Measurements from ENCODE around the gene DCLK2.

DCLK2 gene

GRCh38 chr4:150259861-150260567 lies 181.8 kb downstream of the DCLK2 start:
- no peaks in the 10 kb centered on the region for H3K27me3 ChIP-seq (ENCODE audit: control insufficient read depth, insufficient read depth, low read length)
- no peak overlapping the region for H3K9ac ChIP-seq (ENCODE audit: low read depth, low read length)
- H3K4me1 ChIP-seq (ENCODE audit: control insufficient read depth, insufficient read depth, low read length): peaks cover 5% of the 10 kb centered on the region
- H3K4me3 ChIP-seq (ENCODE audit: low read depth, low read length): no peak overlapping the region
- H3K9me3 ChIP-seq (ENCODE audit: control insufficient read depth, insufficient read depth, low read length): no peaks in the 10 kb centered on the region
- no peaks in the 10 kb centered on the region for H3K36me3 ChIP-seq (ENCODE audit: control insufficient read depth, insufficient read depth, low read length)

GRCh38 chr4:150261571-150261970 lies 183.3 kb downstream of the DCLK2 start:
- H3K4me1 ChIP-seq (ENCODE audit: control insufficient read depth, insufficient read depth, low read length): peaks cover 5% of the 10 kb centered on the region
- H3K4me3 ChIP-seq (ENCODE audit: low read depth, low read length): no peak overlapping the region
- H3K36me3 ChIP-seq (ENCODE audit: control insufficient read depth, insufficient read depth, low read length): no peaks in the 10 kb centered on the region

GRCh38 chr4:150262611-150263010 lies 184.4 kb downstream of the DCLK2 start:
- Histone ChIP-seq H3K9me3 (ENCODE audit: control insufficient read depth, insufficient read depth, low read length) (no peaks in the 10 kb centered on the region), H3K4me1 (ENCODE audit: control insufficient read depth, insufficient read depth, low read length) (peaks cover 2% of the 10 kb centered on the region), H3K36me3 (ENCODE audit: control insufficient read depth, insufficient read depth, low read length) (no peaks in the 10 kb centered on the region)

More at GRCh38 chr4:150261571-150261970, 183.3 kb downstream of the DCLK2 start:
- Histone ChIP-seq H3K9ac (ENCODE audit: low read depth, low read length) (no peak overlapping the region), H3K27me3 (ENCODE audit: control insufficient read depth, insufficient read depth, low read length) (no peaks in the 10 kb centered on the region), H3K9me3 (ENCODE audit: control insufficient read depth, insufficient read depth, low read length) (no peaks in the 10 kb centered on the region)

GRCh38 chr4:150264595-150265161 lies 186.4 kb downstream of the DCLK2 start:
- H3K9ac ChIP-seq (ENCODE audit: low read depth, low read length): no peak overlapping the region
- H3K4me3 ChIP-seq (ENCODE audit: low read depth, low read length): no peak overlapping the region
- no peaks in the 10 kb centered on the region for H3K27me3 ChIP-seq (ENCODE audit: control insufficient read depth, insufficient read depth, low read length)
- no peaks in the 10 kb centered on the region for H3K36me3 ChIP-seq (ENCODE audit: control insufficient read depth, insufficient read depth, low read length)
- H3K9me3 ChIP-seq (ENCODE audit: control insufficient read depth, insufficient read depth, low read length): no peaks in the 10 kb centered on the region
- peaks cover 2% of the 10 kb centered on the region for H3K4me1 ChIP-seq (ENCODE audit: control insufficient read depth, insufficient read depth, low read length)

More at GRCh38 chr4:150262611-150263010, 184.4 kb downstream of the DCLK2 start:
- no peaks in the 10 kb centered on the region for H3K27me3 ChIP-seq (ENCODE audit: control insufficient read depth, insufficient read depth, low read length)
- H3K4me3 ChIP-seq (ENCODE audit: low read depth, low read length): no peak overlapping the region
- no peak overlapping the region for H3K9ac ChIP-seq (ENCODE audit: low read depth, low read length)

- no peaks in the 10 kb centered on the region for H3K9me3 ChIP-seq (ENCODE audit: control insufficient read depth, insufficient read depth, low read length)
- no peak overlapping the region for H3K9ac ChIP-seq (ENCODE audit: low read depth, low read length)
- peaks cover 2% of the 10 kb centered on the region for H3K4me1 ChIP-seq (ENCODE audit: control insufficient read depth, insufficient read depth, low read length)
- H3K36me3 ChIP-seq (ENCODE audit: control insufficient read depth, insufficient read depth, low read length): no peaks in the 10 kb centered on the region
- H3K4me3 ChIP-seq (ENCODE audit: low read depth, low read length): no peak overlapping the region
- no peaks in the 10 kb centered on the region for H3K27me3 ChIP-seq (ENCODE audit: control insufficient read depth, insufficient read depth, low read length)
These were observed 187.6 kb downstream of the DCLK2 start for GRCh38 chr4:150265806-150266205.

GRCh38 chr4:150268444-150268843 lies 190.2 kb downstream of the DCLK2 start:
- no peaks in the 10 kb centered on the region for H3K27me3 ChIP-seq (ENCODE audit: control insufficient read depth, insufficient read depth, low read length)
- H3K36me3 ChIP-seq (ENCODE audit: control insufficient read depth, insufficient read depth, low read length): no peaks in the 10 kb centered on the region
- H3K9ac ChIP-seq (ENCODE audit: low read depth, low read length): no peak overlapping the region
- peaks cover 2% of the 10 kb centered on the region for H3K4me1 ChIP-seq (ENCODE audit: control insufficient read depth, insufficient read depth, low read length)
- H3K9me3 ChIP-seq (ENCODE audit: control insufficient read depth, insufficient read depth, low read length): no peaks in the 10 kb centered on the region
- H3K4me3 ChIP-seq (ENCODE audit: low read depth, low read length): no peak overlapping the region

- H3K9ac ChIP-seq (ENCODE audit: low read depth, low read length): no peak overlapping the region
- no peaks in the 10 kb centered on the region for H3K36me3 ChIP-seq (ENCODE audit: control insufficient read depth, insufficient read depth, low read length)
- H3K4me1 ChIP-seq (ENCODE audit: control insufficient read depth, insufficient read depth, low read length): no peaks in the 10 kb centered on the region
- H3K4me3 ChIP-seq (ENCODE audit: low read depth, low read length): no peak overlapping the region
- no peaks in the 10 kb centered on the region for H3K9me3 ChIP-seq (ENCODE audit: control insufficient read depth, insufficient read depth, low read length)
- no peaks in the 10 kb centered on the region for H3K27me3 ChIP-seq (ENCODE audit: control insufficient read depth, insufficient read depth, low read length)
These were observed 200.0 kb downstream of the DCLK2 start for GRCh38 chr4:150278206-150278605.

GRCh38 chr4:150280081-150280895 lies 202.0 kb downstream of the DCLK2 start:
- Histone ChIP-seq H3K9ac (ENCODE audit: low read depth, low read length) (peak overlapping the region; percentile 65), H3K36me3 (ENCODE audit: control insufficient read depth, insufficient read depth, low read length) (no peaks in the 10 kb centered on the region), H3K9me3 (ENCODE audit: control insufficient read depth, insufficient read depth, low read length) (no peaks in the 10 kb centered on the region), H3K27me3 (ENCODE audit: control insufficient read depth, insufficient read depth, low read length) (no peaks in the 10 kb centered on the region), H3K4me1 (ENCODE audit: control insufficient read depth, insufficient read depth, low read length) (no peaks in the 10 kb centered on the region), H3K4me3 (ENCODE audit: low read depth, low read length) (no peak overlapping the region)

- Histone ChIP-seq H3K9ac (ENCODE audit: low read depth, low read length) (peak overlapping the region; percentile 65), H3K4me1 (ENCODE audit: control insufficient read depth, insufficient read depth, low read length) (no peaks in the 10 kb centered on the region), H3K4me3 (ENCODE audit: low read depth, low read length) (no peak overlapping the region), H3K36me3 (ENCODE audit: control insufficient read depth, insufficient read depth, low read length) (no peaks in the 10 kb centered on the region), H3K27me3 (ENCODE audit: control insufficient read depth, insufficient read depth, low read length) (no peaks in the 10 kb centered on the region), H3K9me3 (ENCODE audit: control insufficient read depth, insufficient read depth, low read length) (no peaks in the 10 kb centered on the region)
These were observed 202.7 kb downstream of the DCLK2 start for GRCh38 chr4:150280975-150281374.

GRCh38 chr4:150283689-150284088 lies 205.4 kb downstream of the DCLK2 start:
- Histone ChIP-seq H3K36me3 (ENCODE audit: control insufficient read depth, insufficient read depth, low read length) (no peaks in the 10 kb centered on the region), H3K4me3 (ENCODE audit: low read depth, low read length) (no peak overlapping the region), H3K27me3 (ENCODE audit: control insufficient read depth, insufficient read depth, low read length) (no peaks in the 10 kb centered on the region), H3K9ac (ENCODE audit: low read depth, low read length) (no peak overlapping the region), H3K4me1 (ENCODE audit: control insufficient read depth, insufficient read depth, low read length) (no peaks in the 10 kb centered on the region), H3K9me3 (ENCODE audit: control insufficient read depth, insufficient read depth, low read length) (no peaks in the 10 kb centered on the region)

GRCh38 chr4:150286656-150287055 lies 208.4 kb downstream of the DCLK2 start:
- Histone ChIP-seq H3K9me3 (ENCODE audit: control insufficient read depth, insufficient read depth, low read length) (no peaks in the 10 kb centered on the region), H3K27me3 (ENCODE audit: control insufficient read depth, insufficient read depth, low read length) (no peaks in the 10 kb centered on the region), H3K36me3 (ENCODE audit: control insufficient read depth, insufficient read depth, low read length) (no peaks in the 10 kb centered on the region), H3K9ac (ENCODE audit: low read depth, low read length) (no peak overlapping the region), H3K4me3 (ENCODE audit: low read depth, low read length) (no peak overlapping the region), H3K4me1 (ENCODE audit: control insufficient read depth, insufficient read depth, low read length) (no peaks in the 10 kb centered on the region)
